H1 (cell line): ENCODE measurements around the gene ZNF652. TPM values are rescaled to one million over a fixed set of nuclear protein-coding genes. Genes with fewer than 3 reads are reported as not detected.

Experiments
- CTCF ChIA-PET: fragments of 300-600 bp; sonication (Branson Sonifier 250); formaldehyde crosslinking; loops from one replicate; lab custom pipeline; 2021; ENCODE audit not compliant: partially characterized antibody; lab: Charles Lee
- POLR2A ChIA-PET: fragments of 300-600 bp; sonication (Branson Sonifier 250); formaldehyde crosslinking; loops from one replicate; lab custom pipeline; 2021; ENCODE audit warnings: inconsistent platforms; ENCODE audit not compliant: partially characterized antibody; lab: Charles Lee
- DNase-seq, 2 experiments: peaks; one replicate each; pipeline versions ENCODE4 v3.0.0 to v3.0.0-alpha.2; 2010 to 2022; ENCODE audit warnings: low spot score in 2 of 2, low read depth in 1 of 2, mixed read lengths in 1 of 2
- FAIRE-seq: peaks from 2 replicates; lab custom pipeline; 2011; peaks lifted over from hg19 to GRCh38; lab: Jason Lieb, UNC
- H2AFZ ChIP-seq: 2 replicates; pipeline ENCODE4 v1.8.1; 2012; ENCODE audit warnings: low read length, inconsistent platforms
- H2AK5ac ChIP-seq: 2 replicates; pipeline ENCODE4 v1.6.1; 2013; ENCODE audit warnings: low read depth, low read length
- H2BK120ac ChIP-seq: replicated peaks from 2 replicates; pipeline ENCODE3; 2013; ENCODE audit warnings: low read depth, low read length, inconsistent platforms
- H2BK12ac ChIP-seq: 2 replicates; pipeline ENCODE4 v1.6.1; 2013; ENCODE audit warnings: low read depth, low read length
- H2BK15ac ChIP-seq: 2 replicates; pipeline ENCODE4 v1.6.1; 2013; ENCODE audit warnings: low read length
- H2BK20ac ChIP-seq: 2 replicates; pipeline ENCODE4 v1.6.1; 2013; ENCODE audit warnings: low read length
- H2BK5ac ChIP-seq: 2 replicates; pipeline ENCODE4 v1.6.1; 2013; ENCODE audit warnings: low read depth, low read length
- H3K14ac ChIP-seq: 2 replicates; pipeline ENCODE4 v1.6.1; 2013; ENCODE audit warnings: inconsistent platforms; ENCODE audit not compliant: insufficient read length
- H3K18ac ChIP-seq: 2 replicates; pipeline ENCODE4 v1.6.1; 2013; ENCODE audit warnings: low read length; ENCODE audit errors: extremely low read depth
- H3K23ac ChIP-seq: 2 replicates; pipeline ENCODE4 v1.6.1; 2013; ENCODE audit warnings: inconsistent platforms; ENCODE audit not compliant: insufficient read length
- H3K23me2 ChIP-seq: 2 replicates; pipeline ENCODE4 v1.6.1; 2013; ENCODE audit warnings: low read depth, low read length
- H3K27ac ChIP-seq: 2 replicates; pipeline ENCODE4 v1.6.1; 2011; ENCODE audit warnings: low read depth, low read length, inconsistent platforms
- H3K27me3 ChIP-seq, 4 experiments: replicated peaks in 1 of 4; 1 replicate in 1 of 4; 2 replicates in 3 of 4; pipeline versions ENCODE4 v1.6.1 to v1.8.1; 2011 to 2013; ENCODE audit warnings: low read length in 3 of 4, mild to moderate bottlenecking in 3 of 4, inconsistent platforms in 2 of 4, mixed read lengths in 2 of 4, moderate library complexity in 1 of 4; ENCODE audit not compliant: control insufficient read depth in 3 of 4, insufficient read depth in 3 of 4; ENCODE audit errors: extremely low read depth in 1 of 4
- H3K36me3 ChIP-seq, 4 experiments: 2 replicates each; pipeline versions ENCODE4 v1.6.1 to v1.8.1; 2011 to 2013; ENCODE audit warnings: mild to moderate bottlenecking in 4 of 4, low read length in 3 of 4, moderate library complexity in 2 of 4, control low read depth in 1 of 4, inconsistent platforms in 1 of 4; ENCODE audit not compliant: insufficient read depth in 4 of 4, control insufficient read depth in 2 of 4
- H3K4ac ChIP-seq: replicated peaks from 2 replicates; pipeline ENCODE3; 2013; ENCODE audit warnings: low read length, low read depth, mixed read lengths, inconsistent platforms; ENCODE audit not compliant: insufficient read length
- H3K4me1 ChIP-seq, 4 experiments: replicated peaks in 1 of 4; 1 replicate in 1 of 4; 2 replicates in 3 of 4; pipeline versions ENCODE4 v1.6.1 to v1.8.1; 2011 to 2013; ENCODE audit warnings: low read length in 3 of 4, inconsistent platforms in 2 of 4, mixed read lengths in 1 of 4; ENCODE audit not compliant: insufficient read depth in 4 of 4, control insufficient read depth in 3 of 4
- H3K4me2 ChIP-seq, 2 experiments: 2 replicates each; pipeline versions ENCODE4 v1.6.1 to v1.8.1; 2011 to 2013; ENCODE audit warnings: low read depth in 2 of 2, low read length in 2 of 2, control low read depth in 1 of 2, inconsistent platforms in 1 of 2, mild to moderate bottlenecking in 1 of 2; ENCODE audit not compliant: insufficient read depth in 1 of 2
- H3K4me3 ChIP-seq, 4 experiments: fragments of 200-600, 300-600 bp in 1 of 4; sonication (generic), shearing (Covaris generic), sonication (Bioruptor Twin) in 1 of 4; 2 replicates each; pipeline versions ENCODE4 v1.5.1 to v1.8.1; 2011 to 2016; ENCODE audit warnings: low read length in 4 of 4, low read depth in 3 of 4, control low read depth in 2 of 4, inconsistent platforms in 2 of 4, mild to moderate bottlenecking in 2 of 4, mixed read lengths in 1 of 4, moderate library complexity in 1 of 4; ENCODE audit not compliant: insufficient read depth in 2 of 4; ENCODE audit errors: extremely low read depth in 1 of 4
- H3K56ac ChIP-seq: replicated peaks from 2 replicates; pipeline ENCODE3; 2013; ENCODE audit warnings: low read depth, mild to moderate bottlenecking, mixed read lengths, low read length, inconsistent platforms; ENCODE audit not compliant: insufficient read length
- H3K79me1 ChIP-seq: 2 replicates; pipeline ENCODE4 v1.6.1; 2013; ENCODE audit warnings: low read depth, low read length, control low read depth
- H3K79me2 ChIP-seq, 2 experiments: 2 replicates each; pipeline versions ENCODE4 v1.6.1 to v1.8.1; 2012 to 2013; ENCODE audit warnings: low read length in 2 of 2, mild to moderate bottlenecking in 2 of 2, inconsistent platforms in 1 of 2; ENCODE audit not compliant: insufficient read depth in 2 of 2, control insufficient read depth in 1 of 2
- H3K9ac ChIP-seq, 4 experiments: replicated peaks in 1 of 4; 1 replicate in 1 of 4; 2 replicates in 3 of 4; pipeline versions ENCODE4 v1.6.1 to v1.8.1; 2011 to 2013; ENCODE audit warnings: low read depth in 3 of 4, low read length in 3 of 4, control low read depth in 2 of 4, mild to moderate bottlenecking in 2 of 4, moderate library complexity in 2 of 4, inconsistent platforms in 1 of 4; ENCODE audit errors: extremely low read depth in 1 of 4
- H3K9me3 ChIP-seq, 2 experiments: 2 replicates each; pipeline versions ENCODE4 v1.6.1 to v1.8.1; 2012 to 2013; ENCODE audit warnings: mild to moderate bottlenecking in 2 of 2, moderate library complexity in 2 of 2, control low read depth in 1 of 2, inconsistent platforms in 1 of 2, low read depth in 1 of 2, low read length in 1 of 2, mixed read lengths in 1 of 2; ENCODE audit not compliant: insufficient read depth in 2 of 2
- H4K20me1 ChIP-seq, 2 experiments: replicated peaks in 1 of 2; 2 replicates each; pipeline versions ENCODE3 to v1.8.1; 2011 to 2013; ENCODE audit warnings: inconsistent platforms in 2 of 2, low read length in 2 of 2, mild to moderate bottlenecking in 1 of 2; ENCODE audit not compliant: insufficient read depth in 2 of 2, control insufficient read depth in 1 of 2
- H4K5ac ChIP-seq: 2 replicates; pipeline ENCODE4 v1.6.1; 2013; ENCODE audit warnings: low read length, low read depth, mixed read lengths, inconsistent platforms; ENCODE audit not compliant: insufficient read length
- H4K8ac ChIP-seq: 2 replicates; pipeline ENCODE4 v1.8.0; 2013; ENCODE audit warnings: mild to moderate bottlenecking, moderate library complexity, low read length, inconsistent platforms; ENCODE audit not compliant: insufficient read depth; ENCODE audit errors: extremely low read depth
- H4K91ac ChIP-seq: replicated peaks from 2 replicates; pipeline ENCODE3; 2013; ENCODE audit warnings: low read length, mixed read lengths, inconsistent platforms; ENCODE audit not compliant: insufficient read length
- ATF2 ChIP-seq: IDR thresholded peaks from 2 replicates; pipeline ENCODE4 v1.6.1; 2012; ENCODE audit warnings: low read length, inconsistent platforms
- BCL11A ChIP-seq, 2 experiments: IDR thresholded peaks; one replicate each; pipeline ENCODE4 v1.6.1; 2011; ENCODE audit warnings: low read depth in 2 of 2, low read length in 2 of 2, mild to moderate bottlenecking in 2 of 2
- GABPA ChIP-seq: IDR thresholded peaks from 2 replicates; pipeline ENCODE4 v1.6.1; 2011; ENCODE audit warnings: mild to moderate bottlenecking, low read length, moderate library complexity, borderline replicate concordance; ENCODE audit not compliant: insufficient read depth
- HDAC6 ChIP-seq: IDR thresholded peaks from one replicate; pipeline ENCODE4 v1.7.1; 2012; ENCODE audit warnings: low read depth, mild to moderate bottlenecking, inconsistent platforms, low read length, moderate library complexity
- KDM5A ChIP-seq: fragments of 200-600 bp; IDR thresholded peaks from 2 replicates; pipeline ENCODE4 v1.7.1; 2012; ENCODE audit warnings: mild to moderate bottlenecking, low read length, inconsistent platforms, mixed read lengths
- NANOG ChIP-seq: IDR thresholded peaks from 2 replicates; pipeline ENCODE4 v1.6.1; 2011; ENCODE audit warnings: low read length, low read depth, mild to moderate bottlenecking, inconsistent platforms; ENCODE audit not compliant: insufficient read depth, poor library complexity, severe bottlenecking
- POLR2AphosphoS5 ChIP-seq: IDR thresholded peaks from 2 replicates; pipeline ENCODE4 v1.6.1; 2011; ENCODE audit warnings: low read depth, low read length
- SP1 ChIP-seq: IDR thresholded peaks from 2 replicates; pipeline ENCODE4 v1.6.1; 2011; ENCODE audit warnings: low read depth, low read length
- TAF7 ChIP-seq: optimal IDR thresholded peaks from 2 replicates; pipeline ENCODE3; 2011; ENCODE audit warnings: low read depth, mild to moderate bottlenecking, inconsistent platforms, low read length, moderate library complexity, borderline replicate concordance
- TCF12 ChIP-seq: IDR thresholded peaks from 2 replicates; pipeline ENCODE4 v1.6.1; 2011; ENCODE audit warnings: low read depth, mild to moderate bottlenecking, low read length
- TEAD4 ChIP-seq: IDR thresholded peaks from 2 replicates; pipeline ENCODE4 v1.6.1; 2012; ENCODE audit warnings: low read depth, low read length, inconsistent platforms, mixed read lengths
- ZNF274 ChIP-seq: IDR thresholded peaks from 2 replicates; pipeline ENCODE4 v1.7.0; 2012; ENCODE audit warnings: low read length, borderline replicate concordance; ENCODE audit errors: extremely low read depth
- WGBS, 2 experiments: shearing (Covaris generic) in 1 of 2; methylation state at CpG; one replicate each; pipeline versions ENCODE4 v1.1.6 to v1.1.7; 2013 to 2015; ENCODE audit warnings: low lambda C conversion rate in 2 of 2, mixed read lengths in 2 of 2, inconsistent platforms in 1 of 2, low coverage in 1 of 2, missing lambda C conversion rate in 1 of 2; ENCODE audit not compliant: insufficient replicate concordance in 2 of 2, insufficient coverage in 1 of 2, insufficient read length in 1 of 2; ENCODE audit errors: extremely low coverage in 1 of 2, missing lambda C conversion rate in 1 of 2; 5-methylcytosine and 5-hydroxymethylcytosine counted together
- polyA plus RNA-seq, 7 experiments: library from polyadenylated mRNA; depleted of rRNA in 3 of 7; stranded (reverse) in 5 of 7; unstranded in 2 of 7; fragments of >200 nt in 5 of 7; fragments of 200-250 nt in 2 of 7; gene quantifications; 1 replicate in 5 of 7; 2 replicates in 1 of 7; 4 replicates in 1 of 7; pipeline versions ENCODE4 v1.2.1 to v1.2.3, GENCODE V29; 2011 to 2013; ENCODE audit warnings: missing spikeins in 2 of 7, mixed read lengths in 2 of 7
- total RNA-seq: library from RNA; stranded (reverse); fragmentation: NEBNext Ultra II Directional; extraction: Animal tissue kit (Norgen Biotek cat#: 25700); gene quantifications from 2 replicates; pipeline ENCODE4 v1.2.1, GENCODE V29; 2021

Gene ZNF652
- total and polyA plus RNA-seq, 2 of the 8 experiments (the other 6 are each of a cell fraction or from before 2014, with no cell fraction given) = 13.5 to 39.6 TPM

- Histone ChIP-seq H3K9me3 (no peaks in the 10 kb centered on the region), H3K23ac (no peak overlapping the region), H3K27me3 (no peaks in the 10 kb centered on the region), H3K36me3 (peaks cover 47 to 90% (median 79%) of the 10 kb centered on the region in 4 experiments), H3K27ac (no peak overlapping the region), H4K91ac (no peak overlapping the region), H2BK12ac (no peak overlapping the region), H3K23me2 (0 out of 2 replicates have a peak, but pooled peaks cover 2% of the 10 kb centered on the region), H3K4me2 (no peak overlapping the region), H4K20me1 (peaks cover 5 to 10% of the 10 kb centered on the region in 2 experiments), H2AK5ac (no peak overlapping the region), H3K18ac (no peak overlapping the region), H3K4me3 (no peak overlapping the region), H3K4me1 (no peaks in the 10 kb centered on the region), H3K56ac (no peak overlapping the region), H4K5ac (no peak overlapping the region), H2AFZ (no peak overlapping the region), H3K79me1 (peaks cover 2% of the 10 kb centered on the region), H3K79me2 (no peaks in the 10 kb centered on the region), H2BK15ac (no peak overlapping the region), H2BK5ac (no peak overlapping the region), H3K4ac (no peak overlapping the region), H4K8ac (no peak overlapping the region), H2BK20ac (no peak overlapping the region), H3K9ac (no peak overlapping the region), H2BK120ac (no peak overlapping the region), H3K14ac (no peak overlapping the region)
- 54% methylated on average over 9 of the region's 9 CpGs; no CpG with 5 or more reads in 1 of the 2 experiments for WGBS, 2 experiments
- POLR2A ChIA-PET = interaction anchor here (0.8 to 2.0 kb wide), 6 partner anchors 77 to 150 kb away, joined by 3 to 7 read pairs (median 4); no protein-coding TSS in a partner anchor
- DNase-seq (peak; percentile 70 to 97), FAIRE-seq (peak; percentile 42)
- CTCF ChIA-PET = interaction anchor here (0.6 to 8.9 kb wide), 55 partner anchors 9 to 546 kb away, joined by 3 to 138 read pairs (median 4); partner anchors contain the start of gene NXPH3
- TF ChIP-seq NANOG (peak; percentile 45), TCF12 (no peak), POLR2AphosphoS5 (no peak), ATF2 (no peak), GABPA (no peak), TEAD4 (0 out of 2 replicates have a peak, but pooled peaks have one; percentile 10), KDM5A (0 out of 2 replicates have a peak, but pooled peaks have one; percentile 28), SP1 (no peak), HDAC6 (no peak), TAF7 (no peak), BCL11A (IDR thresholded peaks at IDR 0.05; ENCODE audit: low read depth in 2 of 2, low read length in 2 of 2) (no peak), ZNF274 (no peak)
These were observed 46.0 kb upstream of the ZNF652 start for GRCh38 chr17:49407981-49408501.
